Prostate gland (tissue), 2 donors: ENCODE data around the gene ISG15. TPM values are rescaled to one million over a fixed set of nuclear protein-coding genes. Genes with fewer than 3 reads are reported as not detected.

Source experiments
- DNase-seq: peaks from one replicate; pipeline ENCODE4 v3.0.0-alpha.2; 2019; ENCODE audit warnings: low spot score
- H3K27ac ChIP-seq, 2 donors: fragments of 200-600 bp; sonication (generic); 2 replicates each; pipeline ENCODE4 v1.5.1; 2017 to 2019
- H3K27me3 ChIP-seq: fragments of 200-600 bp; sonication (generic); replicated peaks from 2 replicates; pipeline ENCODE4 v1.5.1; 2019; ENCODE audit not compliant: insufficient read depth
- H3K36me3 ChIP-seq, 2 donors: fragments of 200-600 bp; sonication (generic); 1 replicate in 1 of 2; 2 replicates in 1 of 2; pipeline versions ENCODE4 v1.5.1 to v1.8.1; 2017 to 2019
- H3K4me1 ChIP-seq: fragments of 200-600 bp; sonication (generic); replicated peaks from 2 replicates; pipeline ENCODE4 v1.5.1; 2019
- H3K4me3 ChIP-seq, 2 donors: fragments of 200-600 bp; sonication (generic); 2 replicates each; pipeline ENCODE4 v1.5.1; 2017 to 2019
- H3K9me3 ChIP-seq: fragments of 200-600 bp; sonication (generic); 2 replicates; pipeline ENCODE4 v1.5.1; 2017
- POLR2A ChIP-seq: fragments of 450-650 bp; IDR thresholded peaks from one replicate; pipeline ENCODE4 v1.6.1; 2016; ENCODE audit warnings: antibody characterized with exemption, mild to moderate bottlenecking
- POLR2AphosphoS5 ChIP-seq: sonication (generic); formaldehyde crosslinking; IDR thresholded peaks from one replicate; pipeline ENCODE4 v1.6.1; 2017; ENCODE audit warnings: antibody characterized with exemption
- WGBS: methylation state at CpG from one replicate; pipeline ENCODE4 v1.1.5; 2018; 5-methylcytosine and 5-hydroxymethylcytosine counted together
- intact Hi-C: fragments of 100-400 bp; cut with DNase I; formaldehyde crosslinking; loops from one replicate; pipeline ENCODE4 v1.14.2; 2022
- total RNA-seq, 2 donors: library from RNA; depleted of rRNA; stranded (reverse); fragments of >200 nt; gene quantifications; one replicate each; pipeline ENCODE4 v1.1.0, GENCODE V29; 2016
- TF ChIP-seq, protein P1 (sequence below), 4 experiments: fragments of 200-600 bp in 2 of 4; fragments of 450-650 bp in 2 of 4; sonication (generic) in 2 of 4; IDR thresholded peaks; 1 replicate in 3 of 4; 2 replicates in 1 of 4; pipeline ENCODE4 v1.5.1; 2016 to 2019; ENCODE audit warnings: antibody characterized with exemption in 4 of 4, mild to moderate bottlenecking in 2 of 4, moderate library complexity in 2 of 4

The ISG15 gene
- total RNA-seq, 2 donors from 2014 or later, result 22.3 to 27.2 TPM

DNA sequence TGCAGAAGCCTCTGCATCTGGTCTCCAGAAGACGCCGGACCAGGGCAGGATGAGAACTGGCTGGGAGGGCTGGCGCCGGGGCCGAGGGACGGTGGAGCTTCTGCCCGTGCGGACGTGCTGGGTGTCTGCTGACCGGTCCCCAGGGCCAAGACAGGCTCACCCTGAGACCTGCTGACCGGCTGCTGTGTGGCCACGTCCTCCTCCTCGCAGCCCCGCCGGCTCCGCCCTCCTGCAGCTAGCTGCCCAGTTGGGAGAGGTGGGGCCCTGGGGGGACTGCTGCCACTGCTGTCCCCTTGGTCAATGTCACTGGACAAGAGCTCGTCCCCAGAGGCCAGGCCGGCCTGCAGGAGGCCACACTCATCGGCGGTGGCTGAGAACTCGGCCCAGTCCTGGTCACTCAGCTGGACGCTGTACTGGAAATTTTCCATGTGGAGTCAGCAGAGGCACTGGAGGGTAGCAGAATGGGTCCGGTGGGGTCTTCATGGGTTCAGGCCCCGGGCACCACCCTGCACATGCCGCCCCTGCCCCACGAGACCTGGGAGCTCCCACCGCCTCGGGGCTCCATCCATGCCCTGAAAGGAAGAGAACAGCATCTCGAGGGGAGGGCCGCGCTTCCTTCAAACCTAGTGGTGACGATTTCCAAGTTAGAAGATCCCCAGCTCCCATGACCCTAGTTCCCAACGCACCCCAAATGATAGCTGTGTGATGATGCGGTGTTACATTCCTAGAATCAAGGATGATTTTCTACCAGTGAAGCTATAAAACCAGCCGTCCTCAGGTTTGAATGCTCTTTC is 32.5 kb upstream of the ISG15 start:
- intact Hi-C loops, result no loop called here
- WGBS, result 76% methylated on average over 33 of the region's 35 CpGs

GRCh38 chr1:981491-981954 is 31.8 kb upstream of the ISG15 start:
- intact Hi-C loops, result no loop called here
- Histone ChIP-seq H3K27ac (no peak overlapping the region), H3K27me3 (peaks cover 1% of the 10 kb centered on the region), H3K9me3 (no peaks in the 10 kb centered on the region), H3K36me3 (no peaks in the 10 kb centered on the region), H3K4me3 (no peak overlapping the region), H3K4me1 (no peaks in the 10 kb centered on the region)
- WGBS, result 82% methylated on average over 21 of the region's 21 CpGs
- DNase-seq, result no peak
- TF ChIP-seq, protein P1, sequence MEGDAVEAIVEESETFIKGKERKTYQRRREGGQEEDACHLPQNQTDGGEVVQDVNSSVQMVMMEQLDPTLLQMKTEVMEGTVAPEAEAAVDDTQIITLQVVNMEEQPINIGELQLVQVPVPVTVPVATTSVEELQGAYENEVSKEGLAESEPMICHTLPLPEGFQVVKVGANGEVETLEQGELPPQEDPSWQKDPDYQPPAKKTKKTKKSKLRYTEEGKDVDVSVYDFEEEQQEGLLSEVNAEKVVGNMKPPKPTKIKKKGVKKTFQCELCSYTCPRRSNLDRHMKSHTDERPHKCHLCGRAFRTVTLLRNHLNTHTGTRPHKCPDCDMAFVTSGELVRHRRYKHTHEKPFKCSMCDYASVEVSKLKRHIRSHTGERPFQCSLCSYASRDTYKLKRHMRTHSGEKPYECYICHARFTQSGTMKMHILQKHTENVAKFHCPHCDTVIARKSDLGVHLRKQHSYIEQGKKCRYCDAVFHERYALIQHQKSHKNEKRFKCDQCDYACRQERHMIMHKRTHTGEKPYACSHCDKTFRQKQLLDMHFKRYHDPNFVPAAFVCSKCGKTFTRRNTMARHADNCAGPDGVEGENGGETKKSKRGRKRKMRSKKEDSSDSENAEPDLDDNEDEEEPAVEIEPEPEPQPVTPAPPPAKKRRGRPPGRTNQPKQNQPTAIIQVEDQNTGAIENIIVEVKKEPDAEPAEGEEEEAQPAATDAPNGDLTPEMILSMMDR (IDR thresholded peaks at IDR 0.05), result no peak
- TF ChIP-seq POLR2AphosphoS5 (no peak), POLR2A (no peak)

More for the DNA sequence above, 32.5 kb upstream of the ISG15 start:
- no peaks in the 10 kb centered on the region for H3K4me1 ChIP-seq
- no peak overlapping the region for H3K27ac ChIP-seq
- H3K4me3 ChIP-seq, result no peak overlapping the region
- H3K27me3 ChIP-seq, result peaks cover 1% of the 10 kb centered on the region
- no peaks in the 10 kb centered on the region for H3K36me3 ChIP-seq
- DNase-seq, result no peak
- TF ChIP-seq, protein P1 (IDR thresholded peaks at IDR 0.05), result no peak
- TF ChIP-seq POLR2AphosphoS5 (no peak), POLR2A (no peak)
- no peaks in the 10 kb centered on the region for H3K9me3 ChIP-seq

- Histone ChIP-seq H3K9me3 (no peaks in the 10 kb centered on the region), H3K4me1 (no peaks in the 10 kb centered on the region), H3K27me3 (peaks cover 1% of the 10 kb centered on the region), H3K4me3 (no peak within 1 kb of the TSS), H3K27ac (no peak within 1 kb of the TSS), H3K36me3 (no peaks in the 10 kb centered on the region)
- intact Hi-C loops, result no loop called here
- WGBS, result 63% methylated on average over 28 of the region's 28 CpGs
- DNase-seq, result no peak
- TF ChIP-seq POLR2AphosphoS5, result no peak
- no peak for TF ChIP-seq POLR2A
- TF ChIP-seq, protein P1 (IDR thresholded peaks at IDR 0.05), result no peak
These were observed 31.2 kb upstream of the ISG15 start, which contains the start of gene PERM1 for GRCh38 chr1:981955-982558. TSS of gene PERM1 (minus strand) at chr1:982093. CDS start at chr1:981029, 1,064 bp downstream.

DNA sequence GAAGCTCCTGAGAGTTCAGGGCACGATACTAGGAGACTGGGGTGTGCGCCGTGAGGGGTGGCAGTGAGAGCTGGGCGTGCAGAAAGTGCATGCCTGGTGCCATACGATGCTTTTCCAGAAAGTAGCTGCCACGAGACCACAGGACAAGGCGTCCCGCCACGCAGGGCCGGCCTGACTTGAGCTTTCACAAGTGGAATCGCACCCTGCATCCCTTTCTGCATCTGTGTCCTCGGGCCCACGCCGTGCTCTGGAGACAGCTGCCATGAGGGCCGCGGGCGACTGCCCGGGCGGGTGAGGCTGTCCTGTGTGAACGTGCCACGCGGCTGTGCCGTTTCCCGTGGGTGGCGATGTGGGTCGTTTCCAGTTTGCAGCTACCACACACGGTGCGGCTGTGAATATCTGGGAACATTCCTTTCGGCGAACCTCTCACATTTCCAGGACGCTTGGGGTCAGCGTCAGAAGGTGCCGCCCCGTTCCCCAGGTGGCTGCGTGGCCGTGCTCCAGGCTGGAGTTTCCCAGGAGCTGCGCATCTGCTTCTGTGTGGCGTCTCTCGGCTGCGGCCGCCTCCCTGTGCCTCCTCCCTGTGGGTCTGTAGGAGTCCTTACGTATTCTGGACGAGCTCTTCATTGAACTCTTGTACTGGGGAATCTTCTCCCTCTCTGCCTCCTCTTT is 30.4 kb upstream of the ISG15 start:
- Histone ChIP-seq H3K4me3 (no peak overlapping the region), H3K9me3 (no peaks in the 10 kb centered on the region), H3K4me1 (no peaks in the 10 kb centered on the region), H3K27me3 (peaks cover 1% of the 10 kb centered on the region), H3K27ac (no peak overlapping the region), H3K36me3 (no peaks in the 10 kb centered on the region)
- TF ChIP-seq, protein P1 (IDR thresholded peaks at IDR 0.05), result no peak
- TF ChIP-seq POLR2AphosphoS5, result no peak
- TF ChIP-seq POLR2A, result no peak
- DNase-seq, result no peak
- WGBS, result 65% methylated on average over 43 of the region's 43 CpGs
- intact Hi-C loops, result loop anchor here (1.0 kb wide), 1 partner anchor 80 kb away; no protein-coding TSS in a partner anchor
